GM10248 (cell line): ENCODE data around the gene EEF1B2.
"Not testable (repeated sequence)": the region's sequence is repeated elsewhere in the genome, so short reads cannot be mapped to it uniquely, and the experiment has no call there.

Source experiments
- CTCF ChIA-PET: fragments of 300-600 bp; sonication (Branson Sonifier 250); formaldehyde crosslinking; extraction: SDS; loops from one replicate; lab custom pipeline; 2021; ENCODE audit warnings: antibody characterized with exemption; lab: Yijun Ruan, JAX
- POLR2A ChIA-PET: fragments of 350-650 bp; sonication (Branson Sonifier 250); formaldehyde crosslinking; extraction: SDS; loops from one replicate; lab custom pipeline; 2020; ENCODE audit warnings: antibody characterized with exemption; lab: Yijun Ruan, JAX
- DNase-seq: peaks from one replicate; pipeline ENCODE4 v3.0.0; 2012; ENCODE audit errors: extremely low spot score
- TF ChIP-seq, protein P1 (sequence below): IDR thresholded peaks from 2 replicates; pipeline ENCODE4 v1.5.1; 2012; ENCODE audit warnings: mild to moderate bottlenecking, low read depth; ENCODE audit errors: extremely low read depth, missing control alignments, control extremely low read depth

EEF1B2 gene

GRCh38 chr2:206150631-206151030 lies 9.1 kb upstream of the EEF1B2 start:
- TF ChIP-seq, protein P1, sequence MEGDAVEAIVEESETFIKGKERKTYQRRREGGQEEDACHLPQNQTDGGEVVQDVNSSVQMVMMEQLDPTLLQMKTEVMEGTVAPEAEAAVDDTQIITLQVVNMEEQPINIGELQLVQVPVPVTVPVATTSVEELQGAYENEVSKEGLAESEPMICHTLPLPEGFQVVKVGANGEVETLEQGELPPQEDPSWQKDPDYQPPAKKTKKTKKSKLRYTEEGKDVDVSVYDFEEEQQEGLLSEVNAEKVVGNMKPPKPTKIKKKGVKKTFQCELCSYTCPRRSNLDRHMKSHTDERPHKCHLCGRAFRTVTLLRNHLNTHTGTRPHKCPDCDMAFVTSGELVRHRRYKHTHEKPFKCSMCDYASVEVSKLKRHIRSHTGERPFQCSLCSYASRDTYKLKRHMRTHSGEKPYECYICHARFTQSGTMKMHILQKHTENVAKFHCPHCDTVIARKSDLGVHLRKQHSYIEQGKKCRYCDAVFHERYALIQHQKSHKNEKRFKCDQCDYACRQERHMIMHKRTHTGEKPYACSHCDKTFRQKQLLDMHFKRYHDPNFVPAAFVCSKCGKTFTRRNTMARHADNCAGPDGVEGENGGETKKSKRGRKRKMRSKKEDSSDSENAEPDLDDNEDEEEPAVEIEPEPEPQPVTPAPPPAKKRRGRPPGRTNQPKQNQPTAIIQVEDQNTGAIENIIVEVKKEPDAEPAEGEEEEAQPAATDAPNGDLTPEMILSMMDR, result no peak
- ChIA-PET CTCF (interaction anchor here (1.1 kb wide), 1 partner anchor 24 kb away, joined by 3 read pairs; no protein-coding TSS in a partner anchor), POLR2A (no interaction called here)
- DNase-seq, result no peak

DNA sequence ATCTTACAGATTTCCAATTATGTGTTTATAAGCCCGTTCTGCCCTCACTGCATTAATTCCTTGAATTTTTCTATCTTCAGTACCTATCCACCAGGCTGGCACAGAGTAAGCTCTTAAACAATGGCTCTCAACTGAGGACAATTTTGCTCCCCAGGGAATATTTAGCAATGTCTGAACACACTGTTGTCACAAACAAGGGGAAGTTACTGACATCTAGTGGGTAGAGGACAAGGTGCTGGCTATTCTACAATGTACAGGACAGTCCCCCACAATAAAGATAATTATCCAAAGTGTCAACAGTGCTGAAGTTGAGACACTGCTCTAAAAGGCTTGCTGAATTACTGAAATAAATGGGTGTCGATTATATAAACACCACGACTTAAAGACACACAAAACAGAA lies 5.5 kb upstream of the EEF1B2 start:
- CTCF ChIA-PET, result interaction anchor here (0.6 to 1.3 kb wide), 4 partner anchors 9 to 1817 kb away, joined by 3 to 5 read pairs (median 3); no protein-coding TSS in a partner anchor
- TF ChIP-seq, protein P1, result peak; percentile 34
- POLR2A ChIA-PET, result no interaction called here
- DNase-seq, result no peak

- POLR2A ChIA-PET, result interaction anchor here (0.7 kb wide), 1 partner anchor 71 kb away, joined by 4 read pairs; no protein-coding TSS in a partner anchor
- not testable (repeated sequence) for DNase-seq
- CTCF ChIA-PET, result interaction anchor here (0.8 to 1.5 kb wide), 3 partner anchors 9 to 152 kb away, joined by 3 to 5 read pairs (median 4); no protein-coding TSS in a partner anchor
Observed at GRCh38 chr2:206157014-206157413, 2.7 kb upstream of the EEF1B2 start.

DNA sequence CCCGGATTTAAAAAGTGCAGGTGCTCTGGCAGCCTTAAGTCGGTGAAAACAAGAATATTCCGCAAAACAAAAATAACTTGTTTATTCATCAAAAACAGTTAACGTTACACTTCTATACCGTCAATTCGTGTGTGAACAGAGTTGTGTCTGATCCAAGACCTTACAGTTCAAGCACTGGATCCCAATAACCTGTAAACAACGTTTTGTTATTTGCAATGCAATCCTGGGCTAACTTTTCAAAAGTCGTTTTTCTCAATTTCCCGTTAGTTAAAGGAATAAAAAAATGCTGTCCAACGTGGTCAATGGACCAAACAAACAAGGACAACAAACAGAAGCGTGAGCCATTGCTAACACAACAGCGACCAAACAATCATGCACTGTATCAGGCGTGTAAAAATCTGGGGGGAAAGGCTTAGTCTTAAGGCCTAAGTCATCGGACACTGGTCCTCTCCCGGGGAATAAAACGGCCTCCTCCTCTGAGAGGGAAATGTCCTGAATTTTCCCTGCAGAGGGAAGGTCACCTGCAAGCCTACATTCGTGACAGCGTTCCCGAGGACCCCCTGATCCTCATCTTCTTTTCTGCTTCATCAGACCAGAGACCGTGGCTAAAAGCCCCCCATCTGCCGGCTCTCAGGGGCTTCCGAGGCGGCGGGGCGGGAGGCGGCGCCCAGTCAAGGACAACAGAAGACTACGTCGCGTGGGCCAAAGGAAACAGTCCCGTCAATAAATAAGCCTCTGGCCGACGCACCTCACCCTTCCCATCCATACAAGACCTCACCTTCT lies 941 bp upstream of the EEF1B2 start:
- TF ChIP-seq, protein P1, result no peak
- ChIA-PET CTCF (interaction anchor here (1.4 kb wide), 1 partner anchor 13 kb away, joined by 3 read pairs; no protein-coding TSS in a partner anchor), POLR2A (interaction anchor here (1.4 kb wide), 1 partner anchor 10 kb away, joined by 4 read pairs; no protein-coding TSS in a partner anchor)
- no peak for DNase-seq

DNA sequence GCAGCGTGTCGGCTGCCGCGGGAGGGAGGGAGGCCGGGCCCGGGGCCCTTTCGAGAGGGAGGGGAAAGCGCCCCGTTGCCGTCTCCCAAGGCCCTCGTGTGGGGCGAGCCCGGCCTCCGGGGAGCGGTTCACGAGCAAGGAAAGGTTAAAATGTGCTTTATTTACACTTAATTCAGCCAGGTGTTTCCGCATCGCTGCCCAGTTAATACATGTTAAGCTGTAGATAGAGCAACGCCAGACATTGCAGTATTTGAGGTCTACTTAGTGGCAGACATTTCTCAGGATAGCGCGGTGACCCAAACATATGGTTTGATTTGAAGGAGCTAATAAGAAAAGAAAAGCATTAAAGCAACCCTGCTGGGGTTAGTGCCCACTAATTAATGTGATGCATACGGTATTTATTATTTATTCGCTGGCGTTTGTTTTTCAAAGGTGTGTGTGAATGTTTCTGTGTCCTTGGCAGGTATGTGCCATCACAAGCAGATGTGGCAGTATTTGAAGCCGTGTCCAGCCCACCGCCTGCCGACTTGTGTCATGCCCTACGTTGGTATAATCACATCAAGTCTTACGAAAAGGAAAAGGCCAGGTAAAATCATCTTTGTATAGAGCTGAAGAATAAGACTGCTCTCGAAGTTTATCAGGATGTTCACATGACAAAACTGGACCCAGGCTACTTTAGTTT lies 571 bp downstream of the EEF1B2 start:
- ChIA-PET POLR2A (interaction anchor here (1.4 kb wide), 1 partner anchor 9 kb away, joined by 4 read pairs; no protein-coding TSS in a partner anchor), CTCF (interaction anchor here (1.4 to 1.6 kb wide), 3 partner anchors 15 to 444 kb away, joined by 3 to 5 read pairs (median 3); no protein-coding TSS in a partner anchor)
- peak; percentile 71 for DNase-seq
- TF ChIP-seq, protein P1, result no peak

- POLR2A ChIA-PET, result interaction anchor here (0.6 kb wide), 1 partner anchor 391 kb away, joined by 3 read pairs; no protein-coding TSS in a partner anchor
- DNase-seq, result no peak
- TF ChIP-seq, protein P1, result no peak
- CTCF ChIA-PET, result interaction anchor here (1.6 kb wide), 2 partner anchors 18 to 444 kb away, joined by 3 to 5 read pairs; no protein-coding TSS in a partner anchor
Observed at GRCh38 chr2:206160807-206161179, 1.1 kb downstream of the EEF1B2 start.

GRCh38 chr2:206162401-206162800 lies 2.7 kb downstream of the EEF1B2 start:
- DNase-seq, CTCF ChIA-PET, POLR2A ChIA-PET: not testable (repeated sequence)
